ENCODE data around the gene VRK2.

GRCh38 chr2:58056192-58056916 is 9.7 kb downstream of the VRK2 start:
- TF ChIP-seq, protein P1, sequence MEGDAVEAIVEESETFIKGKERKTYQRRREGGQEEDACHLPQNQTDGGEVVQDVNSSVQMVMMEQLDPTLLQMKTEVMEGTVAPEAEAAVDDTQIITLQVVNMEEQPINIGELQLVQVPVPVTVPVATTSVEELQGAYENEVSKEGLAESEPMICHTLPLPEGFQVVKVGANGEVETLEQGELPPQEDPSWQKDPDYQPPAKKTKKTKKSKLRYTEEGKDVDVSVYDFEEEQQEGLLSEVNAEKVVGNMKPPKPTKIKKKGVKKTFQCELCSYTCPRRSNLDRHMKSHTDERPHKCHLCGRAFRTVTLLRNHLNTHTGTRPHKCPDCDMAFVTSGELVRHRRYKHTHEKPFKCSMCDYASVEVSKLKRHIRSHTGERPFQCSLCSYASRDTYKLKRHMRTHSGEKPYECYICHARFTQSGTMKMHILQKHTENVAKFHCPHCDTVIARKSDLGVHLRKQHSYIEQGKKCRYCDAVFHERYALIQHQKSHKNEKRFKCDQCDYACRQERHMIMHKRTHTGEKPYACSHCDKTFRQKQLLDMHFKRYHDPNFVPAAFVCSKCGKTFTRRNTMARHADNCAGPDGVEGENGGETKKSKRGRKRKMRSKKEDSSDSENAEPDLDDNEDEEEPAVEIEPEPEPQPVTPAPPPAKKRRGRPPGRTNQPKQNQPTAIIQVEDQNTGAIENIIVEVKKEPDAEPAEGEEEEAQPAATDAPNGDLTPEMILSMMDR (IDR thresholded peaks at IDR 0.05) = no peak
- TF ChIP-seq POLR2A (IDR thresholded peaks at IDR 0.05) = no peak
